Heart right ventricle (tissue), 16 donors: ENCODE results near the gene GRIN2A. TPM values are rescaled to one million over a fixed set of nuclear protein-coding genes. Genes with fewer than 3 reads are reported as not detected.

Experiments
- ATAC-seq, 8 donors: fragments of 200-7000 bp; cut with Tn5 transposase; one replicate each; pipeline ENCODE4 v1.9.1; 2020; ENCODE audit warnings: mild to moderate bottlenecking in 8 of 8, moderate library complexity in 8 of 8, moderate number of reproducible peaks in 1 of 8
- DNase-seq, 2 donors: peaks; one replicate each; pipeline ENCODE4 v3.0.0-alpha.2; 2020
- H3K27ac ChIP-seq, 10 donors: fragments of 200-600 bp; sonication (generic) in 2 of 10; one replicate each; pipeline versions ENCODE4 v1.5.0 to v1.8.0; 2020 to 2022; ENCODE audit warnings: mild to moderate bottlenecking in 3 of 10
- H3K27me3 ChIP-seq, 7 donors: fragments of 200-600 bp; one replicate each; pipeline ENCODE4 v1.8.0; 2021 to 2022; ENCODE audit warnings: mild to moderate bottlenecking in 2 of 7
- H3K36me3 ChIP-seq, 9 donors: fragments of 200-600 bp; sonication (generic) in 1 of 9; one replicate each; pipeline versions ENCODE4 v1.5.0 to v1.8.0; 2020 to 2022; ENCODE audit warnings: mild to moderate bottlenecking in 2 of 9
- H3K4me1 ChIP-seq, 9 donors: fragments of 200-600 bp; sonication (generic) in 1 of 9; one replicate each; pipeline versions ENCODE4 v1.5.0 to v1.8.0; 2020 to 2022; ENCODE audit warnings: mild to moderate bottlenecking in 4 of 9
- H3K4me3 ChIP-seq, 10 donors: fragments of 200-600 bp; sonication (generic) in 2 of 10; one replicate each; pipeline versions ENCODE4 v1.5.0 to v1.8.0; 2020 to 2022; ENCODE audit warnings: mild to moderate bottlenecking in 7 of 10, moderate library complexity in 2 of 10
- H3K9me3 ChIP-seq, 11 donors: fragments of 200-600 bp in 10 of 11; sonication (generic) in 2 of 11; one replicate each; pipeline versions ENCODE4 v1.5.0 to v1.8.0; 2013 to 2022; ENCODE audit warnings: mild to moderate bottlenecking in 2 of 11, control low read depth in 1 of 11, moderate library complexity in 1 of 11
- CTCF ChIP-seq, 9 donors: fragments of 200-600 bp; sonication (generic) in 2 of 9; IDR thresholded peaks; one replicate each; pipeline versions ENCODE4 v1.5.0 to v1.8.0; 2021 to 2022; ENCODE audit warnings: antibody characterized with exemption in 9 of 9, mild to moderate bottlenecking in 5 of 9, moderate library complexity in 1 of 9
- WGBS, 2 donors: extraction: QIAGEN DNeasy Blood & Tissue Kit; methylation state at CpG; one replicate each; pipeline ENCODE4 v1.1.7; 2013; ENCODE audit warnings: inconsistent platforms in 1 of 2; 5-methylcytosine and 5-hydroxymethylcytosine counted together
- intact Hi-C, 10 donors: fragments of 100-400 bp; cut with DNase I; formaldehyde crosslinking; loops; one replicate each; pipeline versions ENCODE4 v1.11.1 to v1.14.2; 2022
- polyA plus RNA-seq, 2 donors: library from polyadenylated mRNA; stranded (reverse); fragments of 200-250 nt; gene quantifications; one replicate each; pipeline ENCODE4 v1.2.3, GENCODE V29; 2013
- total RNA-seq, 10 donors: library from RNA; stranded (reverse); fragmentation: NEBNext Ultra II Directional in 3 of 10; extraction: Animal tissue kit (Norgen Biotek cat#: 25700) in 3 of 10; gene quantifications; one replicate each; pipeline versions ENCODE4 v1.2.1 to v1.2.4, GENCODE V29; 2021 to 2023
- donor health status: Arrhythmogenic right ventricular cardiomyopathy.
- donor health status: ischemic (EF 13 %, LVEDD 7.1; RV severe dilation, severe dysfunction).
- donor health status: healthy with polysubstance abuse.
- donor health status: DM: no; HTN: yes; CAD: no.
- donor health status: DM: no; HTN: no; CAD: no.
- donor health status: ischemic (EF 25% LVEDD 6.9; RV normal size, moderate dysfunction).
- donor health status: ischemic (EF 25% LVEDD 5.7; RV mildly dilated, moderate dysfunction).
- donor health status: healthy.
- donor health status: DM: yes; HTN: yes; CAD: no.
- donor health status: Ischemic cardiomyopathy.
- donor health status: ischemic (EF 35%, LVEDD 5.7; RV mildly dilated, moderate dysfunction).
- donor health status: nonischemic (EF 11% LVEDD 7.7; RV severe dilation, severe dysfunction).
- donor health status: DM: yes; HTN: yes; CAD: no.
- donor health status: PGD.
- donor health status: ischemic (EF 29% LVEDD 5.4; RV normal size, mild dysfunction).
- donor health status: nonischemic (EF 23%, LVEDD 6.1; RV moderate dilation, normal function).

Gene GRIN2A
- total and polyA plus RNA-seq, 12 donors: 0.01 to 11.7 (median 4.7) TPM

GRCh38 chr16:10151718-10152117, 30.5 kb downstream of the GRIN2A start:
- H3K27me3 ChIP-seq: peaks cover 0 to 15% (median 10%) of the 10 kb centered on the region in 7 donors
- H3K36me3 ChIP-seq: no peaks in the 10 kb centered on the region
- no peaks in the 10 kb centered on the region for H3K9me3 ChIP-seq
- no peak for ATAC-seq
- no peaks in the 10 kb centered on the region for H3K4me1 ChIP-seq
- H3K4me3 ChIP-seq: no peak overlapping the region
- no peak overlapping the region for H3K27ac ChIP-seq
- DNase-seq: no peak
- 82 to 83% methylated on average over 6 of the region's 6 CpGs for WGBS, 2 donors
- intact Hi-C loops: no loop called here
- no peak for TF ChIP-seq CTCF (IDR thresholded peaks at IDR 0.05)

- no peak for DNase-seq
- no peak overlapping the region for H3K4me3 ChIP-seq
- H3K27me3 ChIP-seq: peaks cover 0 to 15% (median 10%) of the 10 kb centered on the region in 7 donors
- ATAC-seq: no peak
- intact Hi-C loops: no loop called here
- TF ChIP-seq CTCF (IDR thresholded peaks at IDR 0.05): no peak
- H3K4me1 ChIP-seq: no peaks in the 10 kb centered on the region
- H3K9me3 ChIP-seq: no peaks in the 10 kb centered on the region
- H3K27ac ChIP-seq: no peak overlapping the region
- 59 to 66% methylated on average over 4 of the region's 4 CpGs for WGBS, 2 donors
- no peaks in the 10 kb centered on the region for H3K36me3 ChIP-seq
Measured at GRCh38 chr16:10150906-10151305, 31.3 kb downstream of the GRIN2A start.

GRCh38 chr16:10145542-10146035, 36.6 kb downstream of the GRIN2A start:
- no peak for TF ChIP-seq CTCF (IDR thresholded peaks at IDR 0.05)
- no peak for DNase-seq
- ATAC-seq: no peak
- Histone ChIP-seq H3K36me3 (no peaks in the 10 kb centered on the region), H3K27ac (no peak overlapping the region), H3K4me1 (no peaks in the 10 kb centered on the region), H3K27me3 (peaks cover 0 to 21% (median 6%) of the 10 kb centered on the region in 7 donors), H3K4me3 (no peak overlapping the region), H3K9me3 (no peaks in the 10 kb centered on the region)
- 67 to 70% methylated on average over 4 of the region's 4 CpGs for WGBS, 2 donors
- intact Hi-C loops: loop anchor here in 1 of 10 donors (10.0 kb wide), 1 partner anchor 101 kb away; no protein-coding TSS in a partner anchor

- Histone ChIP-seq H3K4me1 (no peaks in the 10 kb centered on the region), H3K27ac (no peak overlapping the region), H3K9me3 (no peaks in the 10 kb centered on the region), H3K27me3 (peaks cover 0 to 6% (median 0%) of the 10 kb centered on the region in 7 donors), H3K36me3 (no peaks in the 10 kb centered on the region), H3K4me3 (no peak overlapping the region)
- DNase-seq (no peak), ATAC-seq (no peak)
- no peak for TF ChIP-seq CTCF (IDR thresholded peaks at IDR 0.05)
- intact Hi-C loops: loop anchor here in 1 of 10 donors (10.0 kb wide), 1 partner anchor 97 kb away; no protein-coding TSS in a partner anchor
Measured at GRCh38 chr16:10141671-10142070, 40.6 kb downstream of the GRIN2A start.
